ENCODE measurements around the gene TBC1D22A.

TBC1D22A gene

GRCh38 chr22:47121791-47122190 is 359.3 kb downstream of the TBC1D22A start:
- DNase-seq (ENCODE audit: low read depth in 2 of 2) = no peak

- DNase-seq (ENCODE audit: low read depth in 2 of 2) = no peak
Observed at GRCh38 chr22:47122441-47123000, 360.1 kb downstream of the TBC1D22A start.

GRCh38 chr22:47123006-47123826 is 360.8 kb downstream of the TBC1D22A start:
- DNase-seq (ENCODE audit: low read depth in 2 of 2) = no peak

- no peak for DNase-seq (ENCODE audit: low read depth in 2 of 2)
Observed at GRCh38 chr22:47123827-47124442, 361.5 kb downstream of the TBC1D22A start.

GRCh38 chr22:47124451-47124881 is 362.0 kb downstream of the TBC1D22A start:
- DNase-seq (ENCODE audit: low read depth in 2 of 2) = no peak

GRCh38 chr22:47124961-47125360 is 362.5 kb downstream of the TBC1D22A start:
- no peak for DNase-seq (ENCODE audit: low read depth in 2 of 2)

- DNase-seq (ENCODE audit: low read depth in 2 of 2) = no peak
Observed at GRCh38 chr22:47125603-47126002, 363.2 kb downstream of the TBC1D22A start.

- DNase-seq (ENCODE audit: low read depth in 2 of 2) = no peak
Observed at GRCh38 chr22:47126344-47126811, 363.9 kb downstream of the TBC1D22A start.

GRCh38 chr22:47127441-47127871 is 365.0 kb downstream of the TBC1D22A start:
- no peak for DNase-seq (ENCODE audit: low read depth in 2 of 2)

GRCh38 chr22:47128216-47128615 is 365.8 kb downstream of the TBC1D22A start:
- no peak for DNase-seq (ENCODE audit: low read depth in 2 of 2)

GRCh38 chr22:47128622-47129215 is 366.3 kb downstream of the TBC1D22A start:
- no peak for DNase-seq (ENCODE audit: low read depth in 2 of 2)

GRCh38 chr22:47129902-47130635 is 367.6 kb downstream of the TBC1D22A start:
- DNase-seq (ENCODE audit: low read depth in 2 of 2) = peak in 1 of 2 donors; percentile 6

GRCh38 chr22:47130883-47131631 is 368.6 kb downstream of the TBC1D22A start:
- no peak for DNase-seq (ENCODE audit: low read depth in 2 of 2)

GRCh38 chr22:47131632-47132427 is 369.4 kb downstream of the TBC1D22A start:
- DNase-seq (ENCODE audit: low read depth in 2 of 2) = no peak

- DNase-seq (ENCODE audit: low read depth in 2 of 2) = no peak
Observed at GRCh38 chr22:47132428-47132825, 370.0 kb downstream of the TBC1D22A start.

- no peak for DNase-seq (ENCODE audit: low read depth in 2 of 2)
Observed at GRCh38 chr22:47133061-47133969, 370.9 kb downstream of the TBC1D22A start.

- no peak for DNase-seq (ENCODE audit: low read depth in 2 of 2)
Observed at GRCh38 chr22:47134222-47134621, 371.8 kb downstream of the TBC1D22A start.

- DNase-seq (ENCODE audit: low read depth in 2 of 2) = no peak
Observed at GRCh38 chr22:47135338-47135737, 372.9 kb downstream of the TBC1D22A start.

- DNase-seq (ENCODE audit: low read depth in 2 of 2) = no peak
Observed at GRCh38 chr22:47136050-47136449, 373.6 kb downstream of the TBC1D22A start.

Measured in stimulated activated CD8-positive, alpha-beta memory T cell treated with anti-CD3 and anti-CD28 coated beads, Interleukin-15, amount 100 ng/mL, for 48 hours (primary cell).